BE2C (cell line): ENCODE results near the gene FGF19.

ENCODE experiments used
- DNase-seq: peaks from one replicate; pipeline ENCODE4 v3.0.0-alpha.2; 2020
- H3K27me3 ChIP-seq: fragments of 250-450 bp; sonication (Bioruptor Pico); 2 replicates; pipeline ENCODE4 v1.5.1; 2020; ENCODE audit warnings: mild to moderate bottlenecking
- H3K36me3 ChIP-seq: fragments of 250-450 bp; sonication (Bioruptor Pico); 2 replicates; pipeline ENCODE4 v1.5.1; 2020; ENCODE audit warnings: mild to moderate bottlenecking
- H3K4me1 ChIP-seq: fragments of 250-450 bp; sonication (Bioruptor Pico); 2 replicates; pipeline ENCODE4 v1.5.1; 2020
- H3K4me3 ChIP-seq: 2 replicates; pipeline ENCODE4 v1.5.1; 2011; ENCODE audit warnings: low read depth, low read length
- H3K9me3 ChIP-seq: fragments of 250-450 bp; sonication (Bioruptor Pico); 2 replicates; pipeline ENCODE4 v1.5.1; 2020
- CTCF ChIP-seq: IDR thresholded peaks from 2 replicates; pipeline ENCODE4 v1.5.1; 2012; ENCODE audit warnings: mild to moderate bottlenecking, low read depth, low read length

FGF19 gene

DNA sequence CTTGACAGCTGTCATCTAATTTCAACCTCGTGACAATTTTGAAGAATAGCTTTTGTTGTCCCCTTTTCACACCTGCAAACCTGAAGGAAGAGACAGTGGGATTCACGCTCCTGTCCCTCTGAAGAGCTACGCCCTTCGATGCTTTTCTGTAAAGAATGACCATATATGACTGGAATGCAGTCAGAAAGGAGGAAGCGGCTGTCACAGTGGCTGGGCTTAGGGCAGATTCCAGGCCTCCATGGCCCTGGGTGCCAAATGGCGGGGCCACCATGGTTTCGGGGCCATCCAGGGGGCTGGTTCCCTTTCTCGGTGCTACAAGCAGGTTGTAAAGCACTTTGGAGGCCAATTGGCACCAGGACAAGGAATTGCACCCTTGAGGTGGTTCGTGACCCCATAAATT lies 22.2 kb upstream of the FGF19 start:
- Histone ChIP-seq H3K4me1 (no peaks in the 10 kb centered on the region), H3K9me3 (no peaks in the 10 kb centered on the region), H3K36me3 (no peaks in the 10 kb centered on the region), H3K27me3 (no peaks in the 10 kb centered on the region; the same call in 1 of the 2 replicates), H3K4me3 (no peak overlapping the region)
- no peak for TF ChIP-seq CTCF
- no peak for DNase-seq

- Histone ChIP-seq H3K36me3 (no peaks in the 10 kb centered on the region), H3K4me3 (no peak overlapping the region), H3K27me3 (no peaks in the 10 kb centered on the region; the same call in 1 of the 2 replicates), H3K4me1 (no peaks in the 10 kb centered on the region), H3K9me3 (no peaks in the 10 kb centered on the region)
- TF ChIP-seq CTCF, result peak; percentile 51
- DNase-seq, result no peak
These were observed 17.9 kb upstream of the FGF19 start for GRCh38 chr11:69721745-69722144.

DNA sequence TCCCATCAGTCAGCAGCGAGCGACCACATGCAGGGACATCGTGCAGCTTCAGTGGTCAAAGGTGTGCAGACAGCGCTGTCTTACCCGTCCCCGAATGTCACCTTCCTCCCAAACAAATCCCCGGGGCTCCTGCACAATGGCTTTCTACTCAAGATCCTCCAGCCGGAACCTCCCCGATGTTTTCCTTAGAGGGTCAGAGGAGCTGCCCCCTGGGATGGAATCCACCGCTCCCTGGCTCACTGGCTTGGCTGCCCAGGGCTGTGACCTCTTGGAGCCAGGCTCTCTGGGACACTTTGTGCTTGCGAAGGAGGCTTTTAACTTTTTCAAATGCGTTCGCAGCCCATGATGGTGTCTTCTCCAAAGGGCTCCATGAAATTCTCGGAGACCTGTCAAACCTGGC lies 17.3 kb upstream of the FGF19 start:
- no peaks in the 10 kb centered on the region for H3K4me1 ChIP-seq
- TF ChIP-seq CTCF, result no peak

DNA sequence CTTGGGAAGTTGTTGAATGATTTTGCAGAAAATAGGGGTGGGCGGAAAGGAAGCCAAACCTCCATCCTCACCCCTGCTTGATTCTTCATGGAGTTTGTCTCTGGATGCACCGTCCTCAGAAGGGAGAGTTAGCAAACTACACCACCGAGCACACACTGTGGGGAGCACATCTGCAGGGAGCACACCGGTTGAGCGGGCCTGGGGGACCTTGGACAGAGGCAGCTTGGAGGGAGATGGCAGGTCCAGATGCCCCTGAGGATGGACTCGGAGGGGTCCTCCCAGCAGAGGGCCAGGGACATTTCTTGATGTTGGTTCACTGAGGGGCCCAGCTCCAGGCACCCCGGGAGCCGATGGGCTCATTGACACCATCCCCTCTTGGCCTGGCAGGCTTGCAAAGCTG lies 15.1 kb upstream of the FGF19 start:
- TF ChIP-seq CTCF, result no peak
- Histone ChIP-seq H3K4me1 (no peaks in the 10 kb centered on the region), H3K4me3 (no peak overlapping the region), H3K9me3 (no peaks in the 10 kb centered on the region), H3K27me3 (no peaks in the 10 kb centered on the region), H3K36me3 (no peaks in the 10 kb centered on the region)
- DNase-seq, result no peak

More for the DNA sequence above, 17.3 kb upstream of the FGF19 start:
- no peaks in the 10 kb centered on the region for H3K36me3 ChIP-seq
- no peak for DNase-seq
- H3K9me3 ChIP-seq, result no peaks in the 10 kb centered on the region
- H3K4me3 ChIP-seq, result no peak overlapping the region
- H3K27me3 ChIP-seq, result no peaks in the 10 kb centered on the region; the same call in 1 of the 2 replicates

GRCh38 chr11:69718147-69718546 lies 14.3 kb upstream of the FGF19 start:
- Histone ChIP-seq H3K9me3 (no peaks in the 10 kb centered on the region), H3K36me3 (no peaks in the 10 kb centered on the region), H3K27me3 (no peaks in the 10 kb centered on the region), H3K4me3 (peak overlapping the region; percentile 32), H3K4me1 (no peaks in the 10 kb centered on the region)
- peak; percentile 88 for DNase-seq
- TF ChIP-seq CTCF, result peak; percentile 88

DNA sequence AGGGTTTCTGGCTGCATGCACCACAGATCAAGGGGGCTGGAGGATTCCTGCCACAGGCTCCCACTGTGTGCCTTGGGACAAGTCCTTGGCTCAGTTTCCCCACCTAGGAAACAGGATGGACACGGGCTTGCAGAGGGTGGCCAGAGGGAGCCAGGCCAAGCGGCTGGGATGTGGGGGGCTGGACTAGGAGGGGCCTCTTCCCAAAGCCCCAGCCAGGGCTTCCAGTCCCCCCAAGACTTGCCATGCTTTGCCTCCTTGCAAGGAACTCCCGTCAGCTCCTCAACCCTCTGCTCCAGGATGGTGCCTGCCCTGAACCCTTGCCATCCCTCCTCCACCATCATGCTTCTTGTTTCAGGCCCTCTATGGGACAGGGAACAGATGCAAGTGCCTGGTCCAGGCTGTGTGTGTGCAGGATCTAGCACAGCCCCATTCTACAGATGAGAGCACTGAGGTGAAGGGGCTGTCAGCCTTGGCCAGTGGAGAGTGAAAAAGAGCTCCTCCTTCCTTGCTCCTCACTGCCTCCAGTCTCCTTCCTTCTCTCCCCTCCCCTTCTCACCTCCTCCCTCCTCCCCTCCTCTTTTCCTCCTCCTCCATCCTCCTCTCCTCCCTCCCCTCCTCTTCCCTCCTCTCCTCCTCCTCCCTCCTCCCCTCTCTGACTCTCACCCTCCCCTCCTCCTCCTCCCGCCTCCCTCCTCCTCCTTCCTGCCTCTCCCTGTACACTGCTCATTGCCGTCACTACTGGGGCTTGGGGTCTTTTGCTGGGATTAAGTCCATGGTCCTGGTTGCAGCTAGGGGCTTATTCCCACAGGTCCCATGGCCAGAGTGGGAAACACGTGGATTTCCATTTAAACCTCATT lies 13.3 kb upstream of the FGF19 start:
- DNase-seq, result no peak
- Histone ChIP-seq H3K4me1 (no peaks in the 10 kb centered on the region), H3K4me3 (no peak overlapping the region), H3K9me3 (no peaks in the 10 kb centered on the region), H3K36me3 (no peaks in the 10 kb centered on the region), H3K27me3 (no peaks in the 10 kb centered on the region)
- TF ChIP-seq CTCF, result no peak
